ENCODE results near the gene CIBAR2.

Gene CIBAR2

DNA sequence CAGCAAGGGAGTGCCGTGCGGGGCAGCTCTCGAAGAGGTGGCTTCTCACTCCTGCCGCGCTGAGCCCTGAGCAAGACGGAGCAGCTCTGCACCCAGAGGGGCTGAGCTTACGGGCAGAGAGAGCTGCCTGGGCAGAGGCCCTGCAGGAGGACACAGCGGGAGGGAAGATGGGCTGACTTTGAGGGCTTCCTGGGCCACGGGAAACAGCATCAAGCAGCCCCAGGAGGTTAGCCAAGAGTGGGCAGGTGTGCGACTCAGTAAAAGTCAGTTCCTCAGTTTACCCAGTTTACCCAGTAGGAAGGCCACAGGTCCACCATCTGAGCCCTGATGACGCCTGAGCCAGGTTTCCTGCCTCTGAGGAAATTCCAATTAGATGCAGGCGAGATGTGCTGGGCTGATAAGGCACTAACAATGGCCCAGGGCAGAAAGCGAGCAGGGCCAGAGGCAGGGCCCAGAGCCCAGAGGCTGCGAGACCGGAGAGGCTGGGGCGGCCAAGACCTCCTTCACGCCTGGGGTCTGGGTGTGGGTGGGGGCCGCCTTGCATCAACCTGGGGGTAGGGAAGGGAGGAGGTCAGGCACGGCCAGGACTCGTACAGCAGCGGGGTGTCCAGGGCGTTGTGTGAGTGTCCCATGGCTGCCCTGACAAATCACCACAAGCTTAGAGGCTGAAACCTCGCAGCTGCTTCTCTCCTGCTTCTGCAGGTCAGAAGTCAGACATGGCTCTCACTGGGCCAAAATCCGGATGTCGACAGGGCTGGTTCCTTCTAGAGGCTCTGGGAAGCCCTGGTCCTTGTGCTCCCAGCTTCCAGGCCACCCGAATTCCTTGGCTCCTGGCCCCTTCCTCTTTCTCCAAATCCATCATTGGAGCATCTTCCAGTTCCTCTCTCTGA lies 32.0 kb upstream of the CIBAR2 start:
- no peak for DNase-seq

DNA sequence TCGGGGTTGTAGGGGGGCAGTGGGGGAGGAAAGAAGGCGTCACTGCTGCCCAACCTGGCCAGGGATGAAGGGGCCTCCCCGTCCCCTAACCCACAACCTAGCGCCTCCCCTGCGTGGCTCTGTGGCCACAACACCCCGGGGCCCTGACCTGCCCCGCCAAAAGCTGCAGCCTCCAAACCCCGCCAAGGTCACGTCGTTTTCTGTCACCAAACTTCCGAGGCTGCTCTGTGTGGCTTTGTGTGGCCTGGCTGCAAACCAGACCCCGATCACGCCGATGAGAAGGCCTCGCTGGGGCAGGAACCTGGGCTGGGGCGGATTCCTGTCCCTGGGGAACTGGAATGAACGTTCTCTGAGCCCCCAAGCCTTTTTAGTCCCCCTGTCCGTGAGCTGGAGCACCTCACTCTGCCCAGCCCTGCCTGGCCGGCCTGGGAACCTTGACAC lies 30.5 kb upstream of the CIBAR2 start:
- DNase-seq, result no peak

DNA sequence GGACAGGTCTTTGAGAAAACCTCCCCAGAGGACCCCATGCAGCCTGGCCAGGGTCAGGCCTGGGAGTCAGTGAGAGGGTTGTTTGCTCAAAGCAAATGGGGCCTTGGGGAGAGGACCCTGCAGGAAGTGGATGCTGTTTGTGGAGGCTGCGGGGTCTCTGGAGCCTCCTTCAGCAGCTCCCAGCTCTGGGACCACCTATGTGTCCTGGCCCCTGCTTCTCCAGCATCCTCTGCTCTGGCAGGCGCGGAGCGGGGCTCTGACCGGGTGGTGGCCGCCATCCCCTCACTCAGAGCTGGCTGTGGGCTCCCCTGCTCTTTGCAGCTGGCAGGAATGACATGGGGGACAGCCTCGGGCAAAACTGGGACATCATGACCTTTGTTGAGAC lies 29.8 kb upstream of the CIBAR2 start:
- no peak for DNase-seq

DNA sequence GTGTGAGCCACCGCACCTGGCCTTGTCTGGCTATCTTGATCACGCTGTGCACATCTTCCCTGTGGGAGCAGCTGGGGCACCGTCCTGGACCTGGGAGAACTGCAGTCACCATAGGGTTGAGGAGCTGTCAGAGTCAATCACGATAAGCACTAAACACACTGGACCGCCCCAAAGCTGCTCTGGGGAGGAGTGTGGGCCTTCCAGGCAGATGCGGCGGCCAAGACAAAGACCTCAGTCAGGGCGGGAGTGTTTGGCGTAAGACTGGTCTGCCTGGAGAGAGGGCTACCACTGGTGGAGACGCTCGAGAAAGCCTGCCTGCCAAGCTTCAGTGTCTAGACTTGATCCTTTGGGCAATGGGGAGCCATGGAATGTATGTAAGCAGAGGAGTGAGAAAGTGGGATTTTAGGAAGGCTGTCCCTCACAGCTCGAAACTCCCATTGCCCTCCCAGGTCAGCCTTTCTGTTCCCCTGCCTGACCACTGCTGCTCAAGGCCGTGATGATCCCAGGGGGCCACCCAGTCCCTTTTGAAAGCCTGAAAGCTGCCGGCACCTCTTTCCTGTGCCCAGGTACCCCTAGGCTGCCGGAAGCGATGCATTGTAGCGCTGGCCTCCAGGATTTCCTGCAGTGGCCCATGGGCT lies 29.3 kb upstream of the CIBAR2 start:
- no peak for DNase-seq

DNA sequence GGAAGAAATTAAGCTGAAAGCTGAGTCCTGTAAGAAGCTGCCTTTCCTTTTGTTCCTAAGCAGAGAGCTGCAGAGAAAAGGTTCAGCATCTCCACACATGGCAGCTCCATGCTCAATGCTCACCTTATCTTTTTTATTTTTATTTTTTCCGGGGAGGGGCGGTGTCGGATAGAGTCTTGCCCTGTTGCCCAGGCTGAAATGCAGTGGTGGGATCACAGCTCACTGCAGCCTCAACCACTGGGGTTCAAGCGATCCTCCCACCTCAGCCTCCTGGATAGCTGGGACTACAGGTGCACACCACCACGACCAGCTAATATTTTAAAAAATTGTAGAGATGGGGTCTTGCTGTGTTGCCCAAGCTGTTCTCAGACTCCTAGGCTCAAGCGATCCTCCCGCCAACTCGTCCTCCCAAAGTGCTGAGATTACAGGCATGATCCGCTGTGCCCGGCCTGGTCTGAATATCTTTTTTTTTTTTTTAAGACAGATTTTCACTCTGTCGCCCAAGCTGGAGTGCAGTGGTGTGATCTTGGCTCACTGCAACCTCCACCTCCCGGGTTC lies 28.3 kb upstream of the CIBAR2 start:
- no peak for DNase-seq

DNA sequence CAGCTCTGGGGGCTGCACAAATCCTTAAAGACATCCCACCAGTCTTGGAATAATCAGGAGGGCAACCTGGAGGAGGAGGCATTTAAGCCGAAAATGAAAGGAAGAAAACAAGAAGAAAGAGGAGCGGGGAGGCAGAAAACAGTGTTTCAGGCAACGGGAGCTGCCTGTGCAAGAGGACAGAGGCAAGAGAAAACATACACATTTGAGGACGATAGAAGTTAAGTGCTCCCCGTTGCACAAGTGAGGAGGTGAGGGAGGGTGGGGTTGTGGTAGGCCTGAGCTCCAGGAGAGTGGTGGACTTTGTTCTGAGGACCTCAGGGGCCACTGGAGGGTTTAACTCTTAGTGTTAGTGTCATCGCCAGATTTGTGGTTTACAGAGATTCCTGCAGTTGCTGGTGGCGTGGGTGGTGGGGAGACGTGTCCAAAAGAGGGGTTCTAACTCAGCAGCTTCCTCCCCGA lies 27.6 kb upstream of the CIBAR2 start:
- DNase-seq, result no peak

DNA sequence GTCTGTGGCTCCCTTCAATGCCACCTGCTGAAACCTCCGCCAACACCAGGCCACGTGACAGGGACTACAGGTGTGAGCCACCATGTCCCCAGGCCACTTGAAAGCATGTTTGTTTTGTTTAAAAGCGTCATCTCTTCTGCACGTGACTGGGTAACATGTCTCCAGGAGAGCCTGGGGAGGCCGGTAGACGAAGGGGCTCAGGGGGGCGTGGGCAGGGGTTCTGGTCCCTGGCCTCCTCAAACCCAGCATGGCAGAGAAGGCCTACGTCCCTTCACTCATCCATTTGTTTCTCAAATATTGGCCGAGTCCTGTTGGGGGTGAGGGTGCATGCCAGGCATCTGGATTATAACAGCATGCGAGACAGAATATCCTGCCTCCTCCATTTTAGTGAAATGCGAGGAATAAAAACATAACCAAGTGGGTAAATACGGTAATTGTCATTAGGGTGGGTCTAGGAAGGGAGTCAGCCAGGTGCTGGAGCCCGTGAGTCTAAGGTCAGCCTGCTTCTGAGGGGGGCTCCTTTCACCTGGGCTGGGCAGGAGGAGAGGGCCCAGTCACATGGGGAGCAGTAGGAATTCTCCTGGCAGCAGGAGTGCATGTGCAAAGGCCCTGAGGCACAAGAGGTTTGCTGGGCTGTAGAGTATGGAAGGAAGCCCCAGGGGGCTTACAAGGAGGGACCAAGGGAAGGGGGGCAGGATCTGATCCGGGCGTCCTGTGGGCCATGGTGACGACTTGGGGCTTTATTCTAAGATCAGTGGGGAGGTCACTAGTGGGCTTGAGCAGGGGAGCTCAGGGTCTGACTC lies 26.8 kb upstream of the CIBAR2 start:
- no peak for DNase-seq

DNA sequence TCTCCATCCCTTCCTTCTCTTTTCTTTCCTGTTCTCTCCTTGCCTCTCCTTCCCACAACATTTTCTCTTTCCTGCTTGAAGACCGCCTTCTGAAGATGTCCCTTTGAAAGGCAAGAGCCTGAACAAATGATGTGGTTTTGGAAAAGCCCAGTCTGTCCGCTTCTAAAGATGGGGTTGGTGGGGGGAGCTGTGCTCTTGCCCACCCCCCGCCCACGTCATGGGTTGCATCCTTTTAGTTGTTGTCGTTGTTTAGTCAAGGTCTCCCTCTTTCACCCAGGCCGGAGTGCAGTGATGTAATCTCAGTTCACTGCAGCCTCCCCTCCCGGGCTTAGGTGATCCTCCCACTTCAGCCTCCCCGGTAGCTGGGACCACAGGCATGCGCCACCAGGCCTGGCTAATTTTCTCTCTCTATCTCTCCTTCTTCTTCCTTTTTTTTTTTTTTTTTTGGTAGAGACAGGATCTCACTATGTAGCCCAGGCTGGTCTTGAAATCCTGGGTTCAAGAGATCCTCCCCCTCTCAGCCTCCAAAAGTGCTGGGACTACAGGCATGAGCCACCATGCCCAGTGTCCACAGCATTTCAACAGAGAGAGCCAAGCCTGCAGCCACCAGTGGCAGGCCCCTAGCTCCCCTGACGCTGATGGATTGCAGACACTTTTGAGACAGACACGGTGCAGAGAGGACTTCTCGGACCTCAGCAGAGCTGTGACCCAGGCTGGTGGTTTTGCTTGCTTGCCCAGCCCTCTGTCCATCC lies 26.0 kb upstream of the CIBAR2 start:
- DNase-seq, result no peak

DNA sequence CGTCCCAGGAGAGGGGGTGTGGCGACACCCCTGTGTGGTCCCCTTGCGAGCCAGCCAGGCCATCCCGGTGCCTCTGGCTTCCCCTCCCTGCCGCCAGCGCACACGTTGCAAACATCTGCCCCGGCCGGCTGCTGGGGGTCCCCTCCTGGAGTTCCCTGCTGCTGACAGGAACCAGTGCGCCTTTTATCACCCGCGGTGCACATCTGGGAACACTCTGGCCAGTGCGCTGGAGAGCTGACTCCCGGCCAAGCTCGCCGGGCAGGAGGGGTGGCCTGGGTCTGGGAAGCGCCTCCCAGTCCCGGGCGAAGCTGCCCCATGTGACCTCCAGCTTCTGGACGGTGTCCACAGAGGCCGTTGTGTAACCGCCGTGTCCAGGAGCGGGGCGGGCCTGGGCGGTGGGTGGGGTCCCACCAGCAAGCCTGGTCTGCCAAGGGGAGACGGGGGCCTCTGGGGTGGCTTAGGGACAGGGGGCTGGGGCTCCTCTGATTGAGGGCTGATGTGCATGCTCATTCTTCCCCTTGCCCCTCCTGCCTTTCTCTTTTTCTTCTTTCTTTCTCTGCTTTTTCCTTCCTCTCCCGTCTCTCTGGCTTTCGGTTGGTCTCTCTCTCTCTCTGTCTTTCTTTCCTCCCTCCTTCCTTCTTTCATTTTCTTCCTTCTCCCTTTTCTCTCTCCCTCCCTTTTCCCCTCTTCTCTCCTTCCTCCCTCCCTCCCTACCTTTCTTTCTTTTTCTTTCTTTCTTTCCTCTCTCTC lies 25.2 kb upstream of the CIBAR2 start:
- no peak for DNase-seq

DNA sequence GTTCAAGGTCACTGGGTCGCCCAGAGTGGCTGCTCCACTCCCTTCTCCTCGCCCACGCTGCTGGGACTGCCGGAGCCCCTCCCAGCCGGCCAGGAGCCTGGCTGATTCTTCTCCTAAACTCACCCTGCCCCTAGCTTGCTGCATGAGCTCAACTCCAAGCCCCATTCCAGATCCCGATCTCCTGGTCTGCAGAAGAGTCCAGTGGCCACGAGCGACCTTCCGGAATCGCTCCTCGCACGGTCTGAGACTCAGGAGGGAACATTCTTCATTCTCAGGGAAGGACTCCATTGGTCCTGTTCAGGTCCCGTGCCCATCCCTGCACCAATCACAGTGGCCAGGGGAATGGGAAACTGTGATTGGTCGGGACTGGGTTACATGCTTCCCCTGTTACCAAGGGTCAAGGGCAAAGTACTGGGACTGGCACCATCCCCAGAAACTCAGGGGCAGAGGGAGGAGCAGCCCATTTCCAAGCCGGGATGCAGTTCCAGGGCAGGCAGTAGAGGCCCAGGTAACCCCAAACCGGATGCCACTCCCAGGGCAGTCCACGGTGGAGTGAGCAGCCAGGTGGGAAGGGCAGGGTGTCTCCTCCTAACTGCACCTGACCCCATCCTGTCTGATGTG lies 24.5 kb upstream of the CIBAR2 start:
- DNase-seq, result no peak

DNA sequence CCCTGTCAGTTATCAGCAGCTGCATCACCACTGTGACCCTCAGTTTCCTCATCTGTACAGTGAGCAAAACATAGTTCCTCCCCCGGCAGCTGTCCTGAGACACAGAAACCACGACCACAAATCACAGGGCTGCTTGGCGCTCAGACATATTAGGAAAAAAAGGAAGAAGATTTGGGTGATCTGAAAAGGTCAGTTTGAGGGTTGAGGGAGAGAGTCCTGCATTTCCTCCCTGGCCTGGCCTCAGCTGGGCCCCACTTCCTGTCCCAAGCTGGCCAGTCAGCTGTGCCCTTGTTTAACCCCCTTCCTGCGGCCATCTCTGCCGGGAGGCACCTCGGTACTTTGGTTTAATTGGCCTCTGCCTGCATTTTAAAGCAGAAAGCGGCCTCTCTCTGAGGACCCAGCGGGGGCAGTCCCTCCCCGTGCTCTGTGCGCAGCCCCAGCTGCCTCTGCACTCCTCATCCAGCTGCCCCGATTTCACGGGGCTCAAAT lies 24.0 kb upstream of the CIBAR2 start:
- DNase-seq, result no peak

DNA sequence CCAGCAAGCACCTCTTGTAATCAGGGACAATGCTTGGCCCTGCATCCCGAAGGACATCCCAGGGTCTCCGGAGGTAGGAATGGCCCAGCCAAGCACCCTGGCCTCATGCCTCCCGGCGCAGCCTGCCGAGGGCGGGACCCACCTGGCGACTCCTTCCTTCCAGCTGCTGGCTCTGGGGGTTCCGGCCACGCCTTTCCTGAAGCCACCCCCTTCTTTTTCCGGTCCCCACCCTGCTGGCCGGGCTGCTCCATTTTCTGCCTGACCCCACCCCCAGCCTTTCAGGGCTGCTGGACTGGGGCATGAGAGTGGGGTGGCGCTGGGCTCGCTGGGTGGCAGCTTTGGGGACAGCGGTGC lies 22.5 kb upstream of the CIBAR2 start:
- no peak for DNase-seq

DNA sequence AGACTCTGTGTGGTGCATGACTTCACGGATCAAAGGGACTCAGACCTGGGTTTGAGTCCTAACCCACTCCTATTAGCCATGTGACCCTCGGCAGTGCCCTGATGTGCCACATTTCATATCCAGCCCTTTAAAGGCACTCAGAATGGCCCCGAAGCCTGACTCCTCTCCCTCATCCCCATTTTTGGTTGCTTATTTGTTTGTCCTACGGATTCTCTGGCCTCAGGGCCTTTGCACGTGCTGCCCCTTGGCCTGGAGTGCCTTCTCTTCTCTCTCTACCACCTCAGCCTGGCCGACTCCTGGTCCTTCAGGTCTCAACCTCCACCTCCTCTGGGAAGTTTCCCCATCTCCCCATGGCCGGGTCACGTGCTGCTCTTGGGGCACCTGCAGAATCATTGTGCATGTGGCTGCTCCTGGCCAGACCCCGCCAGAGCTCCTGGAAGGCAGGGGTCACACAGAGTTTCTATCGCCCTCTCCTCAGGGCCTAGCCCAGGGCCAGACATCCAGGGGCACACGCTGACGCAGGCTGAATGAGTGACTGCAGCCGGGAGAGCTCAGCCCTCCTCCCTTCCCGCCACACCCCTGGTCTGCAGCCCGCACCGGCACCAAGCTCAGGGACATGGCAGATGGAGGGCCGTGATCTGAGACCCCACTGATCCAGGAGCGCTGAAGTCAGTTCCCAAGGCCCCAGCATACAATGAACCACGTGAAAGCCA lies 22.0 kb upstream of the CIBAR2 start:
- no peak for DNase-seq

DNA sequence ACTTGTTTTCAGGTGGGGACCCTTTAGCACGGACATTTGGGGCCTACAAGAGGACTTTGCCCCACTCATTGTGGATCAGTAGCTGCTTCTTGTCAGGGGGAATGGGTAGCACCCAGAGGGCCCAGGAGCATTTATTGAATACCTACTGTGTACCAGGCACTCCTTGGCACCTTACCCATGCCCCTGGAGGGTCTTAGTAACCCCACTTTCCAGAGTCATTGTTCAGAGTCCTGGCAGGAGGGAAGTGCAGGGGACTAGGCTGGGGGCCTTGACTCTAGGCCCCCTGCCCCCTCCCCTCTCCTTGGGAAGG lies 21.0 kb upstream of the CIBAR2 start:
- no peak for DNase-seq

DNA sequence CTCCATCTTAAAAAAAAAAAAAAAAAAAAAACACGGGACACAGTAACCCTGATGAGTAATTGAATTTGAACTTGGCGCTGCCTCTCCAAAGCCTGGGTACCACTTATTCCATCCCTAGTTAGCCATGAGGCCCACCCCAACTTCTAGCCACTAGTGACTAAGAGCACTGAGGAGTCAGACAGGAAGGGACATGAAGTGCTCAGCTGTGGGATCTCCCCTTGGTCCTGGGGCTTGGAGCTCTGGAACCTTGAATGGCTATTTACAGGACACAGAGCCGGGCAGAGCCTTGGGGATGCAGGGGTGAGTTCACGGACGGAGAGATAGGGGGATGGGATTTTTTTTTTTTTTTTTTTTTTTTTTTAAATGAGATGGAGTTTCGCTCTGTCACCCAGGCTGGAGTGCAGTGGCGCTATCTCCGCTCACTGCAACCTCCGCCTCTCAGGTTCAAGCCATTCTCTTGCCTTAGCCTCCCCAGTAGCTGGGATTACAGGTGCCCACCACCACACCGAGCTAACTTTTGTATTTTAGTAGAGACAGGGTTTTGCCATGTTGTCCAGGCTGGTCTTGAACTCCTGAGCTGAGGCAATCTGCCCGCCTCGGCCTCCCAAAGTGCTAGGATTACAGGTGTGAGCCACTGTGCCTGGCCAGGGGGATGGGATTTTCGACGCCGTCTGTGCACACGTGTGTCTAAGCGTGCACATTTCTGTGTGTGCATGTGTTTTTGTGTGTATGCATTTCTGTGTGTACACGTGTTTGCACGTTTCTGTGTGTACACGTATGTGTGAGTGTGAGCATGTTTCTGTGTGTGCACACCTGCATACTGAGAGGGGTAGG lies 20.4 kb upstream of the CIBAR2 start:
- no peak for DNase-seq

DNA sequence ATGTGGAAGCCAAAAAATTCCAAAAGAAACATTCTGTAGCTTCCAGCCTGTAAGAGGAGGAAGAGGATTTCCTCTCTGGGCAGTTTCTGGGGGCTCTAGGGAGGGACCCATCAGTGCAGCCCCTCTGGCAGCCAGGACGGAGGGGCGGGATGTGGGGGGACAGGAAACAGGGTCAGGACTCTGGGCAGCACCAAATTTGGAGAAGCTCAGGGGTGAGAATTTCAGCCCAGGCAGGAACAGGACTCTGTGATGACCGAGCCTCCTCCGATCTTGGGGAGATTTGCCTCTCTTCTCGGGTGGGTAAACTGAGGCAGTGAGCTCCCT lies 18.4 kb upstream of the CIBAR2 start:
- no peak for DNase-seq

DNA sequence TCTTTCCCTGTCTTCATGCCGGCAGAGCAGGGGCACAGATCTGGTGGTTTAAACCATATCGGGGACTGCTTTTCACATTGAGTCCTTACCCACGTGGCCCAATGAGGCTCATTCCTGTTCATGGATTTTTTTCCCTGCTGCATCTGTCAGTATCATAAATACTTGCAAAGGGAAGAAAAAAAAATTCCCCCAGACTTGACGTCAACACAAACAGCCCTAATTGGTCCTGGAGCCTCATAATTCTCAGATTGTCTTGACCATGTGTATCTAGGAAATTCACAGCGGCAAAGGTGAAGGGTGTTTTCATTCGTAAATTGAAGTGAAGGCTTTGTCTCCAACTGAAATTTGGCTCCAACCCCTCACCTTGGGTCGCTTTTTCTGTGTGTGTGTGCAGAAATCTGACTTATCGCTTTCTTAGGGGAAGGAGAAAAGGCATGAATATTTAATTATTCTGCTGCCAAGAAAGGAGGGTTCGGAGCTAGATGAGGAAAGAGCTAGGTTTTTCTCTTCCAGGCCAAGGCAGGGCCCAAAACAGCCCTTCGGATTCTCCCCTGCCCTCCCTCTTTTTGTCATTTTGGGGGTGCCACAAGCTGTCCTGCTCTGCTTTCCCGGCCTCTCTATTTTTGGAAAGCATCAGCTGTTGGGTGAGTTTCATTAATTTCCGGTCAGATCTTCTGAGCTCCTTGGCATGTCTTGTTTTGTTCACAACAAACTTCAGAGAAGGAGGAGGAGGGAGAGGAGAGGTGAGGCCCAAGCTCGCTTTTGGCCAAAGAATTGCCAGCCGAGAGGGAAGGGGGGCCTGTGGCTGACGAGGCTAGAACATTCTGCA lies 17.8 kb upstream of the CIBAR2 start:
- DNase-seq, result no peak

DNA sequence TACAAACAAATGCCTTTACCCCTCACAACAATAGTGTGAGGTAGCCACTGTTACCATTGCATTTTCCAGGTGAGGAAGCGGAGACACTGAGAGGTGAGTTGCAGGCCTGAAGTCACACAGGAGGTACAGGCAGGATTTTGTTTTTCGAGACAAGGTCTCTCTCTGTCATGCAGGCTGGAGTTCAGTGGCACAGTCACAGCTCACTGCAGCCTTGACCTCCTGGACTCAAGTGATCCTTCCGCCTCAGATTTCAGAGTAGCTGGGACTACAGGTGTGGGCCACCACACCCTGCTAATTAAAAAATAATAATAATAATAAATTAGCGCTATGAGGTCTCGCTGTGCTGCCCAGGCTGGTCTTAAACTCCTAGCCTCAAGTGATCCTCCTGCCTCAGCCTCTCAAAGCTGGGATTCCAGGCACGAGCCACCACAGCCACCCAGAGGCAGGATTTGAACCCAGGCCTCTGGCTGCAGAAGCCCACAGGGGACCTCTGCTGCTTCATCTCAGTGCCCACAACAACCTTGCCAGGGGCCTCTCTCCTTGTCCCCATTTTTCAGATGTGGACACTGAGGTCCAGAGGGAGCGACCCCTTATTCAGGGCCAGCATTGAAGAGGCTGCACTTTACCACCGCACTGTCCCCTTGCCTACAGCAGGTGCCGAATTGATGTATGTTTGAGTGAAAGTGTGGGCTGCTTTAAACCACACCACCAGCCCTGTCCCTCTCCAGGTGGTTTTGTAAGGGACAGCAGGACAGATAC lies 16.0 kb upstream of the CIBAR2 start:
- DNase-seq, result no peak

All from activated T-cell treated with anti-CD3 and anti-CD28 coated beads for 4 hours (primary cell).